HG03097 (cell line): ENCODE data around the gene KRTAP21-1.
"Not testable (repeated sequence)": the region's sequence is repeated elsewhere in the genome, so short reads cannot be mapped to it uniquely, and the experiment has no call there.

Source experiments
- ATAC-seq: cut with Tn5 transposase; IDR thresholded peaks from one replicate; pipeline ENCODE4 v1.9.1; 2021; ENCODE audit not compliant: unreplicated experiment, low FRiP score

The KRTAP21-1 gene

DNA sequence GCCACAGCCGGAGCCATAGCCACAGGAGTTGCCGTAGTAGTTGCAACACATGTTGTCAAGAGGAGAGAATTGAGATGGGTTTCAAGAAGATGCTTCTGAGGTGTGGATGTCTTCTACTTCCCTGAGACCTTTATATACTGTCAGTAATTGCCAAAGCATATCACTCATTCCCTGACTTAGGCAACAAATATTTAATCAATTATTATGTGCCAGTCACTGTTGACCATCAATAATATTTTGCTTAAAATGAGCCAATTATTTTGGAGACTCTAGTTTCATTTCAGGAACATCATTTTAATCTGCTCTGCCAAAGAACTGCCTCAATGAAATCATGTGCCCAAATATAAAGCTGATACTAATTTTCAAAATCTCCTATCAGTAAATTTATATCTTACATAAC, at the start of gene KRTAP21-1:
Gene KRTAP21-1 (minus strand): TSS at position 101 of the 400 bp plus-strand sequence. CDS start 50 bp downstream, at position 51.
- not testable (repeated sequence) for ATAC-seq

DNA sequence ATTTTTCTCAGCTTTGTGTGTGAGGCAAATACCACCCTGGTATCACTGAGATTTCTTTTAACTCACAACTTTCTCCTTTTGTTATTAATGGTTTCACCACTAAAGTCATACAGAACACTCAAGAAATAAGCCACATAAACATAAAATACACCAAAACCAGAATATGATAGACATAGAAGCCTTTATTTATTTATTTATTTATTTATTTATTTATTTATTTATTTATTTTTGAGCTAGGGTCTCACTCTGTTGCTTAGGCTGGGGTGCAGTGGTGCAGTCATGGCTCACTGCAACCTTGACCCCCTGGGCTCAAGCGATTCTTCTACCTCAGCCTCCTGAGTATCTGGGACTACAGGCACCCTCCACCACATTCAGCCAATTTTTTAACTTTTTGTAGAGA, 45.4 kb upstream of the KRTAP21-1 start:
- no peak for ATAC-seq

- ATAC-seq, result no peak
Measured at GRCh38 chr21:30793581-30794314, 38.5 kb upstream of the KRTAP21-1 start.

DNA sequence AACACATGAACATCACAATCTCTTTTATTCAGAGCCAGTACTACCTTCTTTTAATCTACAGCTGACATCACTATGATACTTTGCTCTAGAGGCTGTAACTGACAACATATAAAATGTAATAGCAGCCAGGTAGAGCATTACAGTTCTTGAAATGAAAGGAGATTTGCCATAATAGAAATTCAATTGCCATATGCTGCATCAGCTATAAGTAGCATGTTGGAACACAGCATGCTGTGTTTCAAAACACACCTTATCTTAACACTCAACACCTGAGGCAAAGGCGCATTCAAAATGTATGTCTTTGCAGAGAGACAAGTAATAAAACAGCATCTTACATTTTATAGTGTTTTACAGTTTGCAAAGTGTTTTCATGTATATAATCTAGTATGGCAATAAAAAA, 24.0 kb upstream of the KRTAP21-1 start:
- no peak for ATAC-seq

DNA sequence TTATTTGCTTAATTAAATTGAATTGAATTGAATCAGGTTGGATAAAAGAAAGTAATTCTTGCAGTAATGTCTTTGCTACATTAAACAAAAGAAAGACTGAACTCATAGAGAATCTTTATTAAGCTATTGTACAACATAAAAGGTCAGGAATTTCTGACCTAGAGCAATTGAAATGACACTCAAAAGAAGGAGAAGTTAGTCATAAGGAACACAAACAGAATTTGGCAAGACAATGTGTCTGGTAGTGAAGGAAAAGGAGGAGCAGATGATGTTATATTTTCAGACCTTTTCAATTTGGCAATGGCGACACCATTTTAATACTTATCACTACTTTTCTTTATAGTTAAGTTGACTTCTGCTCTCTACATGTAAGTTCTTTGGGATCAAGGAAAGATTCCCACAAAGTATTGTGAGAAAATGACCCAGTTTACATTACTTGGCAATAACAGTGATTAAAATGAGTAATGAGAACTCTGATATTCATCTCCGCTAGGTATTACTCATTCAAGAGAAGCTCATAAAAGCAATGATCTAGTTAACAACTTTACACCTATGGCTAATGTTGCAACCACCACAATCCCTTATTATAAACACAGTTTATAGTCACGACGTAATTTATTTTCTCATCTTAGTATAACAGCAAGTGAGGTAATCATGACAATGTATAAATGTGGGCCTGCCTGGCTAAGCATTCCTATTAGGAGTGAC, 14.7 kb upstream of the KRTAP21-1 start:
- no peak for ATAC-seq

DNA sequence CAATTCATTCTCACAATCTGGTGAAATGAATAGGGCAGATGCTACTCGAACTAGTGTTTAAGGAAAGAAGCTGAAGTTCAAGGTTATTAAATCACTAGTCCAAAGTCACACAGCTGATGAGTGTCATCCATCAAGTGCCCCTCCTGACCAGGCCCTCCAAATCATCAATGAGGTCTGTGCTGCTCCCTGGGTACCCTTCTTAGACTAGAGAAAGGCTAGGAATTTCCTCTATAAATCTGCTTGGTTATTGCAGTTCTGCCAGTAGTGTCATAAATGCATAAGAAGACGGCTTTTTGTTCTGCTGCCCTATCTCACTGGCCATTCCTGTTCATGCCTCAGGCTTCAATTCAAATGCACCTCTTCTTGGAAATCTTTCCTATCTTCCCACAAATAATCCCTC, 5.5 kb upstream of the KRTAP21-1 start:
- ATAC-seq, result no peak

DNA sequence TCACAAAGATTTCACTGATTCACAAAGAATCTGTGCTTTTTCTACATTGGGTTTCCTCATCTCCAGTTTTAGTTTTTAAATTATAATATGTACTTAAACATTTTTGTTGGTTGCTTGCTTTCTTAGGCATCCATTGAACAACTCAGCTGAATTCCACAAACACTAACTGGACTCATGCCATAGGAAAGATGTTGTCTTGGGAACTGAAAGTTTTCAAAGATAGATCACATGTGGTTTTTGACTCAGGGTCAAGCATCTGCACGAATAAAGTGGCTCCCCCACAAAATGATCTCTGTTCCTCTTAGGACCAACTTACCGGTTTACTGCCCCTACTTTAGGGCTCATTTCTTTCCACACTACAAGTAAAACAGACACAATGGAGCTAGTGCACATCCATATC, 3.1 kb upstream of the KRTAP21-1 start:
- ATAC-seq, result no peak

DNA sequence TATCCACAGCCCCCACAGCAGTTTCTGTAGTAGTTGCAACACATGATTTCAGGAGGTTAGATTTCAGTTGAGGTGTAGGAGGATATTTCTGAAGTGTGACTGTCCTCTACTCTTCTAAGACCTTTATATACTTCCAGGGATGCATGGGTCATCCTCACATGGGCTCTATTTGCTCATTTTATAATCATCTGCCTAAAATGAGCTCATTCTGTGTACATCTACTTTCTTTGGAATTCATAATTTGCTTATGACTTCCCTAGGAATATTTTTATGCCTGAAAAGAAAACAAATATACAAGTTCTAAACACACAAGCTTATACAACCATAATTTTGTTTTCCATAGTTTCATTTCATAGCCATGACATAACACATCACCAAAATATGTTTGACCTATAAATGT, 8.1 kb downstream of the KRTAP21-1 start, which contains the start of gene KRTAP21-2:
Gene KRTAP21-2 (minus strand): TSS at position 101 of the 400 bp plus-strand sequence. CDS start 57 bp downstream, at position 44.
- no peak for ATAC-seq

DNA sequence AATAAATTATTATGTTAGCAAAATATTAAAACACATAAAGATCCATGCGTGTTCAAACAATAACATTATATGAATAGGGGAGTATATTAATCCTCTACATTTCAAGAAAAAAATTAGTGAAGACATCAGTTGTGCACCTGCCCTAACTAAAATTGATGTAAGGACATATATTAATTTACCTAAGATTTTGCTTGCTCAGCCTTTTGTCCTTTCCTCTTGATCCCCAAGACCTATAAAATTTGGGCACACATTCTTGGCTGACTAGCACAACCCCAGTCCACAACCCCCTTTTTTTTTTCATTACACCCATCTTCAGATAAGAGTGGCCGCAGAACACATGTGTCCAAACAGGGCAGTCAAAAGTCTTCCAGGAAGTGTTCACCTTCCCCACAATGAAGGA, 14.8 kb downstream of the KRTAP21-1 start:
- no peak for ATAC-seq

GRCh38 chr21:30733026-30733425, 22.2 kb downstream of the KRTAP21-1 start:
- no peak for ATAC-seq

DNA sequence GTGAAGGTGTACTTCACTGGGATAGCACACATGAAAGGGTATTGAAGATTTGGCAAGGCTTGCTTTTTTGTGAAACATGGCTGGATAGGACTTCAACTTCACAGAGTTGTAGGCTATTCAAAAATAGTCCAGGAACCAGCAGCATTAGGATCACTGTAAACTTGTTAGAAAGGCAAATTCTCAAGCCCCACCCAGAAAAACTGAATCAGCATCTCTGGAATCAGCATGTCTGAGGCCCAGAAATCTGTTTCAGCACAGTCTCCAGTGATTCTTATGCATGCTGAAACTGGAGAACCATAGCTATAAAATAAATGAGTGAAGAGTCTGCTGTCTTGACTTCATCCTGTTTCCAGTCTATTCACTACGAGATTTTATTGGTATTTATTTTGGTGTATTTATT, 28.5 kb downstream of the KRTAP21-1 start:
- ATAC-seq, result no peak

DNA sequence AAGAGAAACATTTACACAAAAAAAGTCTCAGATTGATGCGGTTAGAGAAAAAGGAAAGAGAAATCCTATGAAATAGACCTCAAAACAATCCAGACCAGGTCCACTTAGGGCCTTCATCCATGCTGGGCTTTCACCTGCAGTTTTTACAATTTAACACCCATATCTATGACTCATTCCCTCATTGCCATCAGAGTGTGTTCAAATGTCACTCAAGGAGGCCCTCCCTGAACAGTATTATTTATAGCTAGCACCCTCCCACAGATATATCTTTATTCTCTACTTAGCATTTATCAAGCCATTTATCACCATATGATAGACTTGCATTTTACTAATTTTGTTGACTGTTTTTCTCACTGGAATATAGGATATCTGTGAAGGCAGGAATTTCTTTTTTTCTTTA, 35.8 kb downstream of the KRTAP21-1 start:
- no peak for ATAC-seq

GRCh38 chr21:30718239-30718909, 36.9 kb downstream of the KRTAP21-1 start, which contains the start of gene KRTAP21-3:
KRTAP21-3 (minus strand) TSS chr21:30718777; CDS start chr21:30718759, 18 bp downstream.
- no peak for ATAC-seq

DNA sequence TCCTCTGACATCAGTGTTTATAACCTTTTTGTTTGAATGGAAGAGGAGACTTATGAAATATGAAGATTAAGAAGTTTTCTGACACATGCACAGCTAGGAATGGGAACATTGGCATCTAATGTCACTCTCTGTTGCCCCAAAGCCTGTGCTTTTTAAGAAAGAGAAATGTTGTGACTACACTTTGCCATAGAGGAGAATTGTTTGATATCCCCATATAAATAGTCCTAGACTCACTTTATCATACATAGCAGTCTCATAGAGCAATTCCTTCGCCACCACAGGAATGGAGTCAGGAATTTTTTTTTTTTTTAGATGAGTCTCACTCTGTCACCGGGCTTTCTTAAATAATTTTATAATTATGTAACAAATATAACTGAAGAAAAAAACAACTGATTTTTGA, 38.1 kb downstream of the KRTAP21-1 start:
- no peak for ATAC-seq

DNA sequence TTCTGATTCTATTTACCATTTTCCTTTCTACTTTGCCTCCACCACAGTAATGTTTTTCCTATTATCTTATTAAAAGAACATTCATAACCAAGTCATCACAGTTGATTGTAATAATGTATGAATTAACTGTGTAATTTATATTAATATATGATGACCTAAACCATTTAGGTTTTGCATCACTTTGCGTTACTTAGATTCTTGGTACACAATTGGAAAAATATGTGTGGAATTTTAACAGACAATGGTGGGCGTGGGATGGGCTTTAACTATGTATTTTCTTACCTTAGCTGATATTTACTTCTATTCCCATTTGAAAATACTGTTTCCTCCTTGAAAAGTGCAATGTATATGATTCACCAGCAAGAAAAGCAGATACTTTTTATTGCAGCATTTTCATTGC, 40.3 kb downstream of the KRTAP21-1 start:
- ATAC-seq, result no peak

DNA sequence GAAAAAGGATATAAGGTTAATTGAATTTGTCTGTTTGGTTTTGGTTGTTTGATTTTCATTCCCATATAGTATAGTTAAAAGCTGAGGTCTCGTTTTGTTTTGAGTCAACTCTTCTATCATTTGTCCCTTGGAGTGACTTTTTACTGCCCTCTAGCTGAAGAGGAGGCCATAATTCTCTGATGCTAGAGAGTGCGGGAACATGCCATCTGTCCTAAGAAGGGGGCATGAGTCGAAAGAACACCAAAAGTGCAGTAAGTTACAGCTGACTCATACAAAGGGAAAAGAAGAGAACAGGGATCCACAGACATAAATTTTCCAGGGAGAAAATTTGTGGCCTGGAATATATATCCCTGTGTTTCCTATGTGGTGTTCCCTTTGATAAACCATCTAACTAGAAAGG, 40.8 kb downstream of the KRTAP21-1 start:
- no peak for ATAC-seq

- ATAC-seq, result no peak
Measured at GRCh38 chr21:30713766-30714165, 41.5 kb downstream of the KRTAP21-1 start.

DNA sequence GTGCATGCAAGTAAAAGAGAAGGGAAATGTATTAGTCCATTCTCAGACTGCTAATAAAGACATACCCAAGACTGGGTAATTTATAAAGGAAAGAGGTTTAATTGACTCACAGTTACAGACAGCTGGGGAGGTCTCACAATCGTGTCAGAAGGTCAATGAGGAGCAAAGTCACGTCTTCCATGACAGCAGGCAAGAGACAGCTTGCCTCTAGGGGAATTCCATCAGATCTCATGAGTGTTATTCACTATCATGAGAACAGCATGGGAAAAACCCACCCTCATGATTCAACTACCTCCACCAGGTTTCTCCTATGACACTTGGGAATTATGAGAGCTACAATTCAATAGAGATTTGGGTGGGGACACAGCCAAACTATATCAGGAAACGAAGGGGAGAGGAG, 44.7 kb downstream of the KRTAP21-1 start:
- ATAC-seq, result no peak

GRCh38 chr21:30707409-30707808, 47.8 kb downstream of the KRTAP21-1 start:
- no peak for ATAC-seq
